B cell (primary cell): ENCODE measurements around the gene ATP10A. TPM values are rescaled to one million over a fixed set of nuclear protein-coding genes. Genes with fewer than 3 reads are reported as not detected.

Source experiments
- ATAC-seq: fragments of 200-7000 bp; cut with Tn5 transposase; one replicate; pipeline ENCODE4 v1.10.0; 2021; ENCODE audit warnings: low read depth, mild to moderate bottlenecking, moderate number of reproducible peaks, moderate library complexity
- CTCF ChIA-PET: fragments of 350-600 bp; sonication (Branson Sonifier 250); formaldehyde crosslinking; loops from one replicate; lab custom pipeline; 2021; ENCODE audit warnings: antibody characterized with exemption, inconsistent platforms; lab: Charles Lee
- POLR2A ChIA-PET: fragments of 350-600 bp; sonication (Branson Sonifier 250); formaldehyde crosslinking; loops from one replicate; lab custom pipeline; 2021; ENCODE audit warnings: antibody characterized with exemption; lab: Charles Lee
- DNase-seq: peaks from one replicate; pipeline ENCODE4 v3.0.0; 2013
- H2AFZ ChIP-seq: 2 replicates; pipeline ENCODE4 v1.6.1; 2012; ENCODE audit warnings: mild to moderate bottlenecking, low read depth, low read length; ENCODE audit not compliant: insufficient read depth, poor library complexity, severe bottlenecking
- H3K27ac ChIP-seq, 2 donors: 1 replicate in 1 of 2; 2 replicates in 1 of 2; pipeline ENCODE4 v1.5.1; 2012 to 2013; ENCODE audit warnings: low read length in 2 of 2, mild to moderate bottlenecking in 2 of 2, moderate library complexity in 1 of 2
- H3K27me3 ChIP-seq, 4 experiments: fragments of 200-600 bp in 1 of 4; sonication (generic) in 1 of 4; replicated peaks in 1 of 4; 1 replicate in 2 of 4; 2 replicates in 2 of 4; pipeline versions ENCODE4 v1.6.1 to v1.7.0; 2013 to 2016; ENCODE audit warnings: low read length in 3 of 4, mild to moderate bottlenecking in 2 of 4, mixed read lengths in 1 of 4, moderate library complexity in 1 of 4; ENCODE audit not compliant: insufficient read depth in 4 of 4, control insufficient read depth in 3 of 4; ENCODE audit errors: control extremely low read depth in 1 of 4
- H3K36me3 ChIP-seq, 2 experiments: replicated peaks in 1 of 2; 1 replicate in 1 of 2; 2 replicates in 1 of 2; pipeline versions ENCODE4 v1.6.1 to v1.7.1; 2013; ENCODE audit warnings: low read length in 1 of 2; ENCODE audit not compliant: insufficient read depth in 2 of 2, control insufficient read depth in 1 of 2; ENCODE audit errors: control extremely low read depth in 1 of 2, extremely low read depth in 1 of 2
- H3K4me1 ChIP-seq, 2 donors: fragments of 200-600 bp in 1 of 2; sonication (generic) in 1 of 2; 1 replicate in 1 of 2; 2 replicates in 1 of 2; pipeline versions ENCODE4 v1.5.1 to v1.6.1; 2013 to 2017; ENCODE audit warnings: low read length in 2 of 2; ENCODE audit not compliant: control insufficient read depth in 2 of 2, insufficient read depth in 2 of 2
- H3K4me2 ChIP-seq: replicated peaks from 2 replicates; pipeline ENCODE3; 2012; ENCODE audit warnings: mild to moderate bottlenecking, low read depth, low read length; ENCODE audit not compliant: poor library complexity, severe bottlenecking
- H3K4me3 ChIP-seq, 5 experiments: fragments of 200-600 bp in 1 of 5; sonication (generic) in 1 of 5; 1 replicate in 3 of 5; 2 replicates in 2 of 5; pipeline versions ENCODE4 v1.5.1 to v1.7.0; 2011 to 2016; ENCODE audit warnings: low read length in 4 of 5, mild to moderate bottlenecking in 4 of 5, low read depth in 2 of 5, control low read depth in 1 of 5, moderate library complexity in 1 of 5; ENCODE audit not compliant: insufficient read depth in 1 of 5; ENCODE audit errors: control extremely low read depth in 1 of 5, extremely low read depth in 1 of 5
- H3K79me2 ChIP-seq: fragments of 200-600 bp; sonication (generic); one replicate; pipeline ENCODE4 v1.6.0; 2016; ENCODE audit warnings: low read length; ENCODE audit not compliant: control insufficient read depth, insufficient read depth
- H3K9ac ChIP-seq: fragments of 200-600 bp; sonication (generic); 2 replicates; pipeline ENCODE4 v1.6.1; 2017; ENCODE audit warnings: mild to moderate bottlenecking, low read length, moderate library complexity
- H3K9me3 ChIP-seq, 3 donors: one replicate each; pipeline versions ENCODE4 v1.6.1 to v1.7.1; 2013; ENCODE audit warnings: low read length in 2 of 3; ENCODE audit not compliant: control insufficient read depth in 2 of 3, insufficient read depth in 1 of 3; ENCODE audit errors: control extremely low read depth in 1 of 3
- H4K20me1 ChIP-seq: 2 replicates; pipeline ENCODE4 v1.6.0; 2012; ENCODE audit warnings: mild to moderate bottlenecking, low read length; ENCODE audit not compliant: insufficient read depth, control insufficient read depth, poor library complexity, severe bottlenecking
- H3K27ac Mint-ChIP-seq: one replicate; pipeline ENCODE4 v1.8.0; 2021; ENCODE audit warnings: mixed read lengths
- H3K27me3 Mint-ChIP-seq: one replicate; pipeline ENCODE4 v1.8.0; 2021; ENCODE audit warnings: mixed read lengths
- H3K4me1 Mint-ChIP-seq: one replicate; pipeline ENCODE4 v1.8.0; 2021; ENCODE audit warnings: mixed read lengths
- H3K4me3 Mint-ChIP-seq: one replicate; pipeline ENCODE4 v1.8.0; 2021; ENCODE audit warnings: mixed read lengths
- H3K9me3 Mint-ChIP-seq: one replicate; pipeline ENCODE4 v1.8.0; 2022; ENCODE audit warnings: mixed read lengths; ENCODE audit not compliant: insufficient read depth
- CTCF ChIP-seq: fragments of 200-600 bp; IDR thresholded peaks from one replicate; pipeline ENCODE4 v1.8.0; 2022; ENCODE audit warnings: antibody characterized with exemption, mild to moderate bottlenecking
- EZH2 ChIP-seq: IDR thresholded peaks from 2 replicates; pipeline ENCODE4 v1.6.1; 2012; ENCODE audit warnings: borderline replicate concordance, low read depth, mild to moderate bottlenecking, moderate library complexity, low read length; ENCODE audit not compliant: insufficient read depth, poor library complexity, severe bottlenecking
- WGBS: methylation state at CpG from one replicate; pipeline ENCODE4 v1.1.5; 2013; ENCODE audit warnings: missing lambda C conversion rate; ENCODE audit not compliant: insufficient coverage; 5-methylcytosine and 5-hydroxymethylcytosine counted together
- intact Hi-C: fragments of 100-400 bp; cut with micrococcal nuclease; formaldehyde crosslinking; loops from one replicate; pipeline ENCODE4 v1.10.0; 2022
- polyA plus RNA-seq: library from polyadenylated mRNA; depleted of rRNA; stranded (reverse); fragments of >200 nt; gene quantifications from 2 replicates; pipeline ENCODE4 v1.2.3, GENCODE V29; 2012
- total RNA-seq, 2 donors: library from RNA; stranded (reverse); fragments of 120-200 nt in 1 of 2; gene quantifications; 1 replicate in 1 of 2; 2 replicates in 1 of 2; pipeline versions ENCODE4 v1.2.3 to v1.2.4, GENCODE V29; 2013 to 2022

ATP10A gene
- total and polyA plus RNA-seq, 2 donors (not counting 1 experiment from before 2014, with no cell fraction given): 0.21 to 0.22 TPM

- intact Hi-C loops: no loop called here
- no peaks in the 10 kb centered on the region for H3K9me3 Mint-ChIP-seq
- CTCF ChIA-PET: no interaction called here
- no peaks in the 10 kb centered on the region for H4K20me1 ChIP-seq
- no peak overlapping the region for H3K27ac Mint-ChIP-seq
- peaks cover 0 to 3% (median 0%) of the 10 kb centered on the region in 4 experiments for H3K27me3 ChIP-seq
- no peak overlapping the region for H3K4me3 ChIP-seq
- H3K4me1 ChIP-seq: no peaks in the 10 kb centered on the region
- POLR2A ChIA-PET: no interaction called here
- 94% methylated on average over 18 of the region's 18 CpGs for WGBS
- no peak overlapping the region for H2AFZ ChIP-seq
- no peaks in the 10 kb centered on the region for H3K4me1 Mint-ChIP-seq
- DNase-seq: no peak
- no peak overlapping the region for H3K9ac ChIP-seq
- no peaks in the 10 kb centered on the region for H3K9me3 ChIP-seq
- no peaks in the 10 kb centered on the region for H3K79me2 ChIP-seq
- no peak overlapping the region for H3K4me2 ChIP-seq
- no peak for TF ChIP-seq EZH2
- TF ChIP-seq CTCF: no peak
- no peaks in the 10 kb centered on the region for H3K36me3 ChIP-seq
- H3K4me3 Mint-ChIP-seq: no peak overlapping the region
- H3K27me3 Mint-ChIP-seq: peaks cover 22% of the 10 kb centered on the region
- ATAC-seq: no peak
- no peak overlapping the region for H3K27ac ChIP-seq
Observed at GRCh38 chr15:25733036-25733855, 129.9 kb downstream of the ATP10A start.

- H3K9ac ChIP-seq: no peak overlapping the region
- no peaks in the 10 kb centered on the region for H3K4me1 ChIP-seq
- H3K4me2 ChIP-seq: no peak overlapping the region
- H4K20me1 ChIP-seq: no peaks in the 10 kb centered on the region
- intact Hi-C loops: no loop called here
- no peak overlapping the region for H3K27ac ChIP-seq
- no peaks in the 10 kb centered on the region for H3K4me1 Mint-ChIP-seq
- no peaks in the 10 kb centered on the region for H3K36me3 ChIP-seq
- H3K4me3 Mint-ChIP-seq: no peak overlapping the region
- H3K4me3 ChIP-seq: no peak overlapping the region
- ATAC-seq: no peak
- peaks cover 14% of the 10 kb centered on the region for H3K27me3 Mint-ChIP-seq
- CTCF ChIA-PET: no interaction called here
- H3K9me3 Mint-ChIP-seq: no peaks in the 10 kb centered on the region
- no peaks in the 10 kb centered on the region for H3K9me3 ChIP-seq
- DNase-seq: no peak
- no peaks in the 10 kb centered on the region for H3K79me2 ChIP-seq
- H3K27ac Mint-ChIP-seq: no peak overlapping the region
- POLR2A ChIA-PET: no interaction called here
- H3K27me3 ChIP-seq: no peaks in the 10 kb centered on the region
- no peak overlapping the region for H2AFZ ChIP-seq
- TF ChIP-seq EZH2 (no peak), CTCF (no peak)
- whole genome bisulfite sequencing: 92% methylated on average over 3 of the region's 6 CpGs
Observed at GRCh38 chr15:25732191-25732590, 130.9 kb downstream of the ATP10A start.
